ENCODE results near the gene RBM38. TPM values are rescaled to one million over a fixed set of nuclear protein-coding genes. Genes with fewer than 3 reads are reported as not detected.

RBM38 gene
- total and polyA plus RNA-seq, 9 of the 15 experiments (the other 6 are each of a cell fraction or from before 2014, with no cell fraction given): 0.28 to 82.4 (median 33.2) TPM

DNA sequence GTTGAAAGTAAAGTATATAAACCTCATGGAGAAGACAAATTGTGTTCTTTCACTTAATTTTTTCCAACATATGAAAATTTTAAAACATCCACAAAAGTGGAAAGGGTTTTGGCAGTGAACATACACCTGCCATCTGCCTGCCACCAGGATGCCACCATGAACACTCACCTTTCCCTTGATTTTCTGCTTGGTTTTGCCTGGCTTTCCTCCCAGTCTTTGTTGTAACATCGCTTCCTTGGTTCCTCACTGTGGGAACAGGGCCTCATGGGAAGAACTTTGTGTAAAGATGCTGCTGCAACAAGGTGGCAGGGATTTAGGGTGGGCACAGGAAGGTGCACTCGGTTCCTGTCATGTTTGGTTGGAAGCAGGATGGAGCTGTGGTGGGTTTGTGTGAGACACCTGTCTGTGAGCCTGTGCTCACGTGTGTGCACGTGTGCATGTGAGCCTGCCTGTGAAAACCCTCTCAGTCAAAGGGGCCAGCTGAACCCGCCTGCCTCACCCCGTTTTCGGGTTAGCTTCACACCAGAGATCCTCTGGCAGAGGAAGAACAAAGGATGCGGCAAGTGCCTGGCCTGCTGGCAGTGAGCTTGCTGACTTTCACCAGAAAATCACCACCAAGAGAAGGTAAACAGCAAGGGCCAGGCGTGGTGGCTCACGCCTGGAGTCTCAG is 11.0 kb upstream of the RBM38 start:
- H3K9me1 ChIP-seq (ENCODE audit: control insufficient read depth, insufficient read depth, low read length): no peaks in the 10 kb centered on the region
- in situ Hi-C loops (cut with MboI): loop anchor here (25.0 kb wide), 1 partner anchor 832 kb away; no protein-coding TSS in a partner anchor
- no peak overlapping the region for H3K4me2 ChIP-seq (ENCODE audit: insufficient read depth, low read length)
- 0 out of 2 replicates have a peak, but pooled peaks have one; percentile 17 for TF ChIP-seq POLR2G (IDR thresholded peaks at IDR 0.05; ENCODE audit: low read depth, low read length)
- TF ChIP-seq ZNF3 (CRISPR knock-in tag; IDR thresholded peaks at IDR 0.05): no peak
- H3K9ac ChIP-seq (ENCODE audit: insufficient read depth in 1 of 2, low read depth in 2 of 2, low read length in 2 of 2): peak overlapping the region in 1 of 2 experiments; percentile 50; a peak in 2 of 4 replicates
- H3K9me3 ChIP-seq (replicated peaks; ENCODE audit: control insufficient read depth, insufficient read depth, low read depth, low read length): no peaks in the 10 kb centered on the region
- ChIA-PET POLR2A (interaction anchor here (0.5 to 1.9 kb wide), 7 partner anchors 10 to 174 kb away, joined by 3 to 9 read pairs (median 3); no protein-coding TSS in a partner anchor), CTCF (ENCODE audit: low intra/inter-chr PET ratio) (interaction anchor here (1.3 to 4.3 kb wide), 2 partner anchors 114 to 130 kb away, joined by 3 to 77 read pairs; no protein-coding TSS in a partner anchor)
- intact Hi-C loops (cut with micrococcal nuclease): loop anchor here (5.0 kb wide), 1 partner anchor 42 kb away; no protein-coding TSS in a partner anchor
- peaks cover 48% of the 10 kb centered on the region for H3K36me3 ChIP-seq (ENCODE audit: control insufficient read depth, insufficient read depth, low read length)
- no peak for DNase-seq (ENCODE audit: extremely low read depth in 1 of 4, low spot score in 3 of 4)
- 81% methylated on average over 9 of the region's 10 CpGs for WGBS (ENCODE audit: insufficient coverage, low coverage, missing lambda C conversion rate)
- no peak overlapping the region for H2AFZ ChIP-seq (ENCODE audit: low read depth, low read length)
- H4K20me1 ChIP-seq (replicated peaks; ENCODE audit: control insufficient read depth, insufficient read depth, low read length): peaks cover 7% of the 10 kb centered on the region; the same call in 1 of the 2 replicates
- BruUV-seq (replicated peaks): no TSS peak
- H3K27me3 ChIP-seq (ENCODE audit: control insufficient read depth in 2 of 2, insufficient read depth in 2 of 2, low read length in 2 of 2): no peaks in the 10 kb centered on the region
- H3K4me1 ChIP-seq (replicated peaks in 1 of 2; ENCODE audit: control insufficient read depth in 2 of 2, insufficient read depth in 2 of 2, low read length in 2 of 2): peaks cover 0 to 8% of the 10 kb centered on the region in 2 experiments; a peak in 3 of 5 replicates
- H3K79me2 ChIP-seq (ENCODE audit: control insufficient read depth, insufficient read depth, low read length): no peaks in the 10 kb centered on the region; the same call in 2 of the 3 replicates
- H3K27ac ChIP-seq (ENCODE audit: extremely low read depth, low read depth, low read length): no peak overlapping the region
- no peak for ATAC-seq
- no peak overlapping the region for H3K4me3 ChIP-seq
- no peak for FAIRE-seq
